ENCODE measurements around the gene ASB10. TPM values are rescaled to one million over a fixed set of nuclear protein-coding genes. Genes with fewer than 3 reads are reported as not detected.

Gene ASB10
- total RNA-seq, 1 donor from 2014 or later: not detected

DNA sequence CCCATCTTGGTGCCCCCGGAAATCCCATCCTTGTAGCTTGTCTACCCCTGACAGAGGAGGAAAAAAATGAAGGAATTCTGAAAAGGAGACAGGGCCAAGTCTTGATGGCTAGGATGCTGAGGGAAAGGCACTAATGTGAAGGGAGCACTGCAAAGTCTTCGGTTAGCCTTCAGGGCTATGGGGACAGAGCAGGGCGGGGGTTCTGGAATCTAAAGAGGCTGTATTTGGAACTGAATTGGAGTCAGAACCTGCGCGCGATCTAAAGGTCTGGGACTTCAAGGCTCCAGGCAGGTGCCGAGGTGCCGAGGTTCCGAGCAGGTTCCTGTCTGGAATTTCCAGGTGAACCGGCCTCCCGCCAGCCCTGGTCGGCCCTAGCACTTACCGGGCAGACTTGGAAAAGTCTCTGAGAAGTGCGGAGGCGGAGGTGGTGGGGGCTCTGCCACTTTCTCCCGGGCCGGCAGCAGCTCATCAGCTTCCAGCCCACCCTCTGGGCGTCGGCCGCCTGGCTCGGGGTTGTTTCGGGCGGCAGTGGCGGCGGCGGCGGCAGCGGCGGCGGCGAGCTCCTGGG lies 20.3 kb downstream of the ASB10 start:
- DNase-seq (ENCODE audit: low read depth): no peak

DNA sequence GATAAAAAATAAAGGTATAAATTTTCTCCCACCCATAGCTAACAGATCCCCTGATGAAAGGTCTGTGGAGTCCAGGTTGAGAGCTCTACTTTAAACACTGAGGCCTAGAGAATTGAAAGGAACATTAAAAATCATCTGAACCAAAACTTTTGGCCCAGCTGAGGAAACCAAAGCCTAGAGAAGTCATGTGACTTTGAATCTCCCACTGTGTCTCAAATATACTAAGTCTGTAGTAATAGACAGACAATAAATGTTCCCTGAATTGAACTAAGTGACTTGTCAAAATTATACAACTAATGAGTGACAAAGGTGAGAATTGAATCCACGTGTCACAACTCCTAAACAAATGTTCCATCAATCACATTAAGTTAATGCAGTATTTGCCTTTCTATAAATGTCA lies 25.3 kb downstream of the ASB10 start:
- DNase-seq (ENCODE audit: low read depth): no peak

GRCh38 chr7:151157645-151158329 lies 29.3 kb downstream of the ASB10 start:
- DNase-seq (ENCODE audit: low read depth): peak; percentile 38

DNA sequence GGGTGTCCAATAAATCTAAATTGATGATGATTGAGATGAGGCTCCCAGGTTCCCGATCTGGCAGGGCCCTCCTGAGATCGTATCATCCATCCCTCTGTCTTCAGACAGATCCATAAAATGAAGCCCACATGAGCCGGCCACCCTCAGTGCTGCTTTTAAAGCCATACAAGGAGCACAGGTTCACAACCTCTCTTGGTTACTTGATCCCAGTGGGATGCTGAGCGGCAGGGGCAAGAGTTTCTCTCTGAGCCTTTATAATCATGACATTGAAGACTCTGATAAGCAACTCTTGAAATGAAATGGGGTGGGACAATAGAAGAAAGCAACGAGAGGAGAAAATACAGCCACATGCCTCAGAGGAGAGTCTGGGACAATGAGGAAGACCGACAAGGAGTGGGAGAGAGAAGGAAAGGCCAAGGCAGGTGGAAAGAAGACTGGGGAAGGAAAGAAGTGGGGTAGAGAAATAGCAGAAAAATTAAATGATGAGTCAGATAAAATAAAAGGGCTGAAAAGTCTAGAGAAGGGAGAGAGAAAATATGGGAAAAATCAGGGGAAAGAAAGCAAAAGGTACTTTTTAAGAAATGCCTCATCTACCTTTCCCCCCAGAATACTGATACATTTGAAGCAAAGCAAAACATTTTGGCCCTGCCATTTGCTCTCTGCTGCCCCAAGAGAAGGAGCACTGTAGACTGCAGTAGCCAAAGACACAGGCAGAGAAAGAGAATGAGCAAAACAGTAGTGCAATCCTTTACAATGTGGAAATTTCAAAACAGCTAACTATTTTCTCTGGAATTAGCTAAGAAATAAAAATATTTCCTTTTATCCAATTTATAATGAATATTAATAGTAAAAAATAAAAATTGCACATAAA lies 34.2 kb downstream of the ASB10 start:
- DNase-seq (ENCODE audit: low read depth): no peak

- no peak for DNase-seq (ENCODE audit: low read depth)
Observed at GRCh38 chr7:151150388-151150787, 36.7 kb downstream of the ASB10 start.

DNA sequence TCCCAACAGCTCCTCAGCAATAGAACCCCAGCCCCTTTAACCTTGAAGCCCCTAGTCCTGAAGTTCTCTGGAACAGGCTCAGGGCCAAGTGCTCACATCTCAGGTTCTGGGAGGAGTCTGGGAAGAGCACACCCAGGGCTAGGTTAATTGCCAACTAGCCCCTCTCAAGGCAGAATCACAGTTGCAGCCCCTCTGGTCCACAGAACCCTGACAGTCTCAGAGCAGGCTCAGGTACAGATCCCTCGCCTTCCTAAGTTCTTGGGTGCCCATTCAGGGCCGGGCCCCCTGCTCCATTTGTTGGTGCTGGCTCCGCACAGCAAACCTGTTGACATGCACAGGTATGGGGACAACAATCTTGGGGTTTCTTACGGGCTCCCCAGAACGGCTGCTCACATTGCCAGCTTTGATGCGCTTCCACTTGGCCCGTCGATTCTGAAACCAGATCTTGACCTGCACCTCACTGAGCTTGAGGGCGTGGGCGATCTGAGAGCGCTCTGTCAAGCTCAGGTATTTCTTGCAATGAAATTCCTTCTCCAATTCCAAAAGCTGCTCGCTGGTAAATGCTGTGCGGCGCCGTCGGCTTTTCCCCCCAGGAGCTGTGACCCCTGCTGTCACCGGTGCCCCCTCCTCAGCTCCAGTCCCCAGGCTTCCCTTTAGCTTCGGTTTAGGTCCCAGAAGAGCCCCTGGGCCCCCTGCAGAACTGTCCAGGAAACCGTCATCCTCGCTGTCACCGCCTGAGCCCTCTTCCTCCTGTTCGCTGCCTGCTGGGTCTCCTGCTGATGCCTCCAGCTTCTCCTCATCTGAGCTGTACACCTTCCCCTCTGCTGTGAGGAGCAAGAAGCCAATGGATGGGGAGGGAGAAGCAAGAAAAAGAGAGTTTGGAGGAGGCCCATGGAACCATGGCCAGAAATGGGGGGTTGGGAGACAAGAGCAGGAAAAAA lies 38.5 kb downstream of the ASB10 start:
- DNase-seq (ENCODE audit: low read depth): no peak

DNA sequence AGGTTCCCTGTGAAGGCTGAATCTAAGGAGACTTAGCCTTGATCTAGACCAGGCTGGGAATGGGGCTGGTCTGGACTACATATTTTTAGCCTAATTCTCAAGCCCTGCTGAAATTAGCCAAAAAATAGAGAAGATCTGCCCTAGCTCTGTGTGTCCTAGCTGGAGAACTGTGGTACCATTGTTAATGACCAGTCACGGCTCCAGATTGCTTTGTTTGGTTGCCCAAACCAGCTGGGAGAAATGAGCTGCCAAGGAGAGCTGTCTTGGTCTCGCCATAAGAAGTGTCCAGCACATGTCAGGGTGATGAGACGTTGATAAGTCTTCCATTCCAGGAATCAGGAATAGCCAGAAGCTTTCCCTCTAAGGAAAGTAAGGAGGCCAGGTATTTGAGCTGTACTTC lies 40.3 kb downstream of the ASB10 start:
- no peak for DNase-seq (ENCODE audit: low read depth)

DNA sequence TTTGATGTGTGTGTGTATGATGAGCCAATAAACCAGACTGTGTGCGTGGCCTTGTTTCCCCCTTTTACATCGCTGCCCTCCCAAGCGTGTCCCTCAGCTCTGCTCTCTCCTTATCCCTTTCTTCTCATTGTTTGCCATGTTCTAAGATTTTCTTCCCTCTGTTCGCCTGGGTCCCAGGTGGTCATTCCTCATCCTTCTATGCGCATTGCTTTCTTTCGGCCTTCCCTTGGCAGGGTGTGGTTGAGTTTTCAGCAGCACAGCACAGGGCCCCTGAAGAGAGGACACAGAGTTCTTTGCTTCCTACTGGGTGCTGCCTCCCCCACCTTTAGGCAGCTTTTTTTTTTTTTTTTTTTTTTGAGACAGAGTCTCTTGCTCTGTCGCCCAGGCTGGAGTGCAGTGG lies 42.7 kb downstream of the ASB10 start:
- DNase-seq (ENCODE audit: low read depth): no peak

- DNase-seq (ENCODE audit: low read depth): no peak
Observed at GRCh38 chr7:151143261-151144015, 43.6 kb downstream of the ASB10 start.

DNA sequence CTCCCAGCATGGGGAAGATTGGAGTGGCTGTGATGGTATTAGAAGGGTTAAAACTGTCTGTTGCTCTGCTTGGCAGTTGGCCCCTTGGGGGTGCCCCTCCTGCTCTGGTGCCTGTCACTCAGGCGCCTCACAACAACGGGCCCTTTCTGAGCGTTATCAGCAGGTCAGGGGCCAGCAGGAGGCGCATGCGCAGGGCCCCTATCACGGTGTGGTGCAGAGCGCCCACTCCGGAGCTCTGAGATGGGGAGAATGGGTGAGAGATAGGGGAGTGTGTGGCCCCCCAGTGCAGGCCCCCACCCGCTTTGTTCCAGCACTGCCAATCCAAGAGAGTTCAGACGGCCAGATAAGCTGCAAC lies 44.4 kb downstream of the ASB10 start:
- DNase-seq (ENCODE audit: low read depth): no peak

DNA sequence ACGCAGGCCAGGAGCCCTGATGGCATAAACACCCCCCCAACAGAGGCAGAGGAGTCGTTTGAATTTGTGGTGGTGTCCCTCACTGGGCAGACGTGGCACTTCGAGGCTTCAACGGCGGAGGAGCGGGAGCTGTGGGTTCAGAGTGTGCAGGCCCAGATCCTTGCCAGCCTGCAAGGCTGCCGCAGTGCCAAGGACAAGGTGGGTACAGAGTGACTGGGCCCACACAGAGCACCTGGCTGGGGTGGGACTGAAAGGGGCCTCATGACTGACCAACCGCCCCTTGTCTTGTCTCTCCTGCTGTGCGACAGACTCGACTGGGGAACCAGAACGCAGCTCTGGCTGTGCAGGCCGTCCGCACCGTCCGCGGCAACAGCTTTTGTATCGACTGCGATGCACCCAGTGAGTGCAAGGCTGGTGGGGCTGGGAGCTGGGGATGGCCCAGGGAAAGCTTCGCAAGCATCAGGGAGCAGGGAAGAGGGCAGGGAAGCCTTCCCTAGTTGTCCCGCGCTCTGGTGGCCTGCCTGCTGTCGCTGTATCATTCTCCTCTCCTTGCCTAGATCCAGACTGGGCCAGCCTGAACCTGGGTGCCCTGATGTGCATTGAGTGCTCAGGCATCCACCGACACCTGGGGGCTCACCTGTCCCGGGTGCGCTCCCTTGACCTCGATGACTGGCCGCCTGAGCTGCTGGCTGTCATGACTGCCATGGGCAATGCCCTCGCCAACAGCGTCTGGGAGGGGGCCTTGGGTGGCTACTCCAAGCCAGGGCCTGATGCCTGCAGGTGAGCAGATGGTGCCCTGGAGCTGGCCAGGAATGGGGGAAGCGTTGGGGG lies 45.0 kb downstream of the ASB10 start:
- no peak for DNase-seq (ENCODE audit: low read depth)

DNA sequence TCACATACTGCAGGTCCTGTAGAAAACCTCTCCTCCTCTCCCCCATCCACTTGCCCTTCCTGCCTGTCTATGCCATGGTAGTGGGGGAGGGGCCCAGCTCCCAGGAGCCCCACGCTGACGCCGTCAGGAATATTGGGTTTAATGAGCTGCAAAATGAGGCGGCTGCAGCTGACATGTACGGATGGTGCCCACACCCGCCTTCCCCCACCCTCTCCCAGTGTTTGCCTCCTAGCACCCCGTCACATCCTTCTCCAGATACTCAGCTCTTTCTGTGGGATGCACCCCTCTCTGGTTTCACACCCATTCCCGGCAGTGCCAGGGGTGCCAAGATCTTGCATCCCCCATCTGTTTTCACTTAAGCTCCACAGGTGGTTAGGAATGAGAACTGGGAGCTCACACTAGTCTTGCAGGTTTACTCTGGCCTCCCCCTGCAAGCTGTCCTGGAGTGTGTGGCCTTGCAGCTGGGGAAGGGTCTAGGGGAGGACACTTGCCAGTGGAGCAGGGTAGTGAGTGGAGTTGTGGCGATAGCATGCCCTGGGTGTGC lies 45.7 kb downstream of the ASB10 start:
- DNase-seq (ENCODE audit: low read depth): no peak

- no peak for DNase-seq (ENCODE audit: low read depth)
Observed at GRCh38 chr7:151140826-151141225, 46.2 kb downstream of the ASB10 start.

DNA sequence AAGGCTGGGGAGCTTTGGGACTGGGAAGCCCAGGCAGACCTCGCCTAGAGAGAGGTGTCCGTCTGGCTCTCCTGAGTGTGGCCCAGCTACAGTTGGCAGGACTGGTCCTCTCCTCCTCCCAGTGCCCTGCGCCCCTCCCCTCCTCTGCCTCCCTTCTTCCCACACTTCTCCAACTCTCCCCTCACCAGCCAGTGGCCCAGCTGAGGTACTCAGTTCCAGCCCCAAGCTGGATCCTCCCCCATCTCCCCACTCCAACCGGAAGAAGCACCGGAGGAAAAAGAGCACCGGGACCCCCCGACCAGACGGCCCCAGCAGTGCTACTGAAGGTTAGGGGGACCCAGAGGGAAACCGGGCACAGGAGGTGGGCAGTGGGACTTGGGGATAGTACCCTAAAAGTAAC lies 47.3 kb downstream of the ASB10 start:
- no peak for DNase-seq (ENCODE audit: low read depth)

- no peak for DNase-seq (ENCODE audit: low read depth)
Observed at GRCh38 chr7:151139071-151139790, 47.8 kb downstream of the ASB10 start.

DNA sequence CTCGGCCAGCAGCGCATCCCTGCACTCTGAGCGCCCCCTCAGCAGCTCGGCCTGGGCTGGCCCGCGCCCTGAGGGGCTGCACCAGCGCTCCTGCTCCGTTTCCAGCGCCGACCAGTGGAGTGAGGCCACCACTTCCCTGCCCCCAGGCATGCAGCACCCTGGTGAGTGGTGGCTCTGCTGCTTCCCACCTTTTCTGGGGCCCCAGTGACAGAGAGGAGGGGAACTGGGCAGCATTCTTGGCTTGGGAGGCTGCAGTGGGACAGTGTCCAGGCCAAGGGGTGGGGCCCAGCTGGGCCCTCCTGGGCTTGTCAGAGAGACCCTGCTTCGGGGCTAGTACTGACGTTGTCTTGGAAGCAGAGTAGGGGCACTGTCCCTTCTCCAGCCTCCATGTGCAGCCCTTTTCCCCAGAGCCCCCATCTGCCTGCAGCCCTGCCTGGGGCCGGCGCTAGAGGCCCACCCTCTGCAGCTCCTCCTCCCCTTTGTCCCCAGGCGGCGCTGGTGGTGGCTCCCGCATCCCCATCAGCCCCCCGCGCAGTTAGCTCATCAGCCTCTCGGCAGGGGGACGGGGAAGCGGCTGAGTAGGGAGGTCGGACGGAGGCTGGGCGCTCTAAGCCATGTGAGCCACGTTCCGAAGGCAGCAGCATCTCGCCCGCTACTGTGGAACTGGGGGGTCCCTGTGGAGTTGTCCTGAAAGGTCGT lies 48.7 kb downstream of the ASB10 start:
- no peak for DNase-seq (ENCODE audit: low read depth)

DNA sequence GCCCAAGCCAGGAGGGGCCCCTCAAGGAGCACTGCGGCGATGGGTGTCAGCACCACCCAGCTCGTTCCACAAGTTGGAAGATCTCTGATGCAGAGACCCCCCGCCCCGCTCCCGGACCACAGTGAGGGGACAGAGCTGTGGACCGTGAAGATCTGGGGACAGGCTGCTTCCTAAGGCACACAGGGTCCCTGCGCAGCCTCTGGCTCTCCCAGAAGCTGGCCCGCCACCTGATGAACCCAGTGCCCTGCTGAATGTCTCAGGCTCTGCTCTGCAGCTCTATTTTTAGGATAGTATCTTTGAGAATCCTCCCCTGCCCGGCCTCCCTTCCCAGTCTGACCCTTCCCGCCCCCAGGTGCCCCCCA lies 49.3 kb downstream of the ASB10 start:
- no peak for DNase-seq (ENCODE audit: low read depth)

DNA sequence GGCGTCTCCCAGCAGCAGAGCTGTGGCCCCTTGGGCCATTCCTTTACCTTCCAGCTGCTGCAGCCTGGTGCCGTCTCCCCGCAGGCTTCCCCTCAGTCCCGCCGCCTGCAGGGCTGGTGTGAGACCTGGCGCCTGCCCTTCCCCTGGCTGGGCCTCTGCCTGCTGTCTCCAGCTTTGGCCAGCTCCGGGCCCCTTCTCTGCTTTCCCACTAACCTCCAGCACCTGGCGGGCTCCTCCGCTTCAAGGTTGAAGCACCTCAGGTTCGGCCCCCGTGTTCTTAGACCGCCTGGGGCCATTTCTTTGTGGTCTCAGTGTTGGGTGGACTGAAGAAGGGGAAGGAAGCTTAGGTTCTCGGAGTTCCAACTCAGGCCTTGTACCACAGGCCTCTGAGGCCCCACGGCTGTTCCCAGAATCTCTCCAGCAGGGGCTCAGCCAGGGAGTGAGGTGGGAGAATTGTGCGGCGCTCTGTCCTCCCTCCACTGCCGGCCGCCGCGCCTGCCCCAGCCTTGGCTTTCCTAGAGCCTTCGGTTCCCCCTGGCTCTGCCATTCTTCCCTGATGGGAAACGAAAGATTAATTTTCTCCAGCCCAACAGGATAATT lies 49.9 kb downstream of the ASB10 start:
- DNase-seq (ENCODE audit: low read depth): no peak

Measured in renal cortical epithelial cell (primary cell).